Sigmoid colon (tissue), 4 donors: ENCODE results near the gene ARHGAP1.

ENCODE experiments used
- EP300 ChIP-seq, 4 donors: sonication (generic); formaldehyde crosslinking; IDR thresholded peaks; one replicate each; pipeline ENCODE4 v1.6.1; 2017; ENCODE audit warnings: antibody characterized with exemption in 4 of 4
- POLR2A ChIP-seq, 2 donors: fragments of 450-650 bp; IDR thresholded peaks; one replicate each; pipeline ENCODE4 v1.6.1; 2016; ENCODE audit warnings: antibody characterized with exemption in 2 of 2, mild to moderate bottlenecking in 2 of 2, moderate library complexity in 2 of 2
- POLR2AphosphoS5 ChIP-seq, 4 donors: sonication (generic); formaldehyde crosslinking; IDR thresholded peaks; one replicate each; pipeline ENCODE4 v1.6.1; 2017; ENCODE audit warnings: antibody characterized with exemption in 4 of 4
- TF ChIP-seq, protein P1 (sequence below), 4 experiments: fragments of 450-650 bp in 3 of 4; fragments of 200-600 bp in 1 of 4; IDR thresholded peaks; one replicate each; pipeline ENCODE4 v1.5.1; 2016 to 2019; ENCODE audit warnings: antibody characterized with exemption in 4 of 4, mild to moderate bottlenecking in 3 of 4, moderate library complexity in 2 of 4

DNA sequence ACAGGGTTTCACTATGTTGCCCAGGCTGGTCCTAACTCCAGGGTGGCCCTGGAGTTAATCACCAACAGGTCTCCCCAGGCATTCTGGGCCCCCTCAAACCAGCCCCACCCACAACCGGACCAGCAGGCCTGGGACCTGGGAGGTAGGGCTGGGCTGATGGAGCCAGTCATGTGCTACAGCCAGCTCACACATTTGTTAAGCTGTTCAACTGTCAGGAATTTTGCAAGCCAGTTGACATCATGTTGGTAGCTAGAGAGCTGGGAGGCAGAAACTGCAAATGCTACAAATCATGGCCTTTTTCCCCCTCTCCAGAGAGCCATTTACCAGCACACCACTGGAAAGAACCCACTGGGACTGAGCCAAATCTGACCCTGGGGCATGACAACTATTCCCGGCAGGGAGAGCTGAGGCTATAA is 6.8 kb downstream of the ARHGAP1 start:
- peak in 1 of 4 donors; percentile 27 for TF ChIP-seq POLR2AphosphoS5 (IDR thresholded peaks at IDR 0.05)
- TF ChIP-seq, protein P1, sequence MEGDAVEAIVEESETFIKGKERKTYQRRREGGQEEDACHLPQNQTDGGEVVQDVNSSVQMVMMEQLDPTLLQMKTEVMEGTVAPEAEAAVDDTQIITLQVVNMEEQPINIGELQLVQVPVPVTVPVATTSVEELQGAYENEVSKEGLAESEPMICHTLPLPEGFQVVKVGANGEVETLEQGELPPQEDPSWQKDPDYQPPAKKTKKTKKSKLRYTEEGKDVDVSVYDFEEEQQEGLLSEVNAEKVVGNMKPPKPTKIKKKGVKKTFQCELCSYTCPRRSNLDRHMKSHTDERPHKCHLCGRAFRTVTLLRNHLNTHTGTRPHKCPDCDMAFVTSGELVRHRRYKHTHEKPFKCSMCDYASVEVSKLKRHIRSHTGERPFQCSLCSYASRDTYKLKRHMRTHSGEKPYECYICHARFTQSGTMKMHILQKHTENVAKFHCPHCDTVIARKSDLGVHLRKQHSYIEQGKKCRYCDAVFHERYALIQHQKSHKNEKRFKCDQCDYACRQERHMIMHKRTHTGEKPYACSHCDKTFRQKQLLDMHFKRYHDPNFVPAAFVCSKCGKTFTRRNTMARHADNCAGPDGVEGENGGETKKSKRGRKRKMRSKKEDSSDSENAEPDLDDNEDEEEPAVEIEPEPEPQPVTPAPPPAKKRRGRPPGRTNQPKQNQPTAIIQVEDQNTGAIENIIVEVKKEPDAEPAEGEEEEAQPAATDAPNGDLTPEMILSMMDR (IDR thresholded peaks at IDR 0.05) = no peak
- no peak for TF ChIP-seq POLR2A (IDR thresholded peaks at IDR 0.05)
- TF ChIP-seq EP300 (IDR thresholded peaks at IDR 0.05) = no peak
